Mammary epithelial cell (primary cell): ENCODE measurements around the gene ATP23.

Source experiments
- CTCF ChIP-seq, 2 donors: IDR thresholded peaks in 1 of 2; conservative IDR thresholded peaks in 1 of 2; 2 replicates each; pipeline ENCODE4 v1.5.1; 2011 to 2012; ENCODE audit warnings: inconsistent platforms in 2 of 2, low read length in 2 of 2, mild to moderate bottlenecking in 2 of 2, control low read depth in 1 of 2, low read depth in 1 of 2; ENCODE audit not compliant: insufficient read depth in 1 of 2; ENCODE audit errors: extremely low read depth in 1 of 2
- EZH2 ChIP-seq: IDR thresholded peaks from 2 replicates; pipeline ENCODE4 v1.6.1; 2012; ENCODE audit warnings: low read length, inconsistent platforms, borderline replicate concordance

GRCh38 chr12:57952766-57953165 is 11.4 kb downstream of the ATP23 start:
- TF ChIP-seq CTCF (conservative IDR thresholded peaks at IDR 0.05 in 1 of 2, IDR thresholded peaks at IDR 0.05 in 1 of 2; ENCODE audit: extremely low read depth in 1 of 2, insufficient read depth in 1 of 2, low read depth in 1 of 2, low read length in 2 of 2) (no peak), EZH2 (no peak)
